ENCODE measurements around the gene BRK1.

- TF ChIP-seq NFIC (IDR thresholded peaks at IDR 0.05; ENCODE audit: borderline replicate concordance), result no peak
- no peak for TF ChIP-seq CTCF (IDR thresholded peaks at IDR 0.05)
- TF ChIP-seq, protein P1, sequence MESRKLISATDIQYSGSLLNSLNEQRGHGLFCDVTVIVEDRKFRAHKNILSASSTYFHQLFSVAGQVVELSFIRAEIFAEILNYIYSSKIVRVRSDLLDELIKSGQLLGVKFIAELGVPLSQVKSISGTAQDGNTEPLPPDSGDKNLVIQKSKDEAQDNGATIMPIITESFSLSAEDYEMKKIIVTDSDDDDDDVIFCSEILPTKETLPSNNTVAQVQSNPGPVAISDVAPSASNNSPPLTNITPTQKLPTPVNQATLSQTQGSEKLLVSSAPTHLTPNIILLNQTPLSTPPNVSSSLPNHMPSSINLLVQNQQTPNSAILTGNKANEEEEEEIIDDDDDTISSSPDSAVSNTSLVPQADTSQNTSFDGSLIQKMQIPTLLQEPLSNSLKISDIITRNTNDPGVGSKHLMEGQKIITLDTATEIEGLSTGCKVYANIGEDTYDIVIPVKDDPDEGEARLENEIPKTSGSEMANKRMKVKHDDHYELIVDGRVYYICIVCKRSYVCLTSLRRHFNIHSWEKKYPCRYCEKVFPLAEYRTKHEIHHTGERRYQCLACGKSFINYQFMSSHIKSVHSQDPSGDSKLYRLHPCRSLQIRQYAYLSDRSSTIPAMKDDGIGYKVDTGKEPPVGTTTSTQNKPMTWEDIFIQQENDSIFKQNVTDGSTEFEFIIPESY (IDR thresholded peaks at IDR 0.05; ENCODE audit: borderline replicate concordance, low read depth), result no peak
- TF ChIP-seq SIN3A (IDR thresholded peaks at IDR 0.05; ENCODE audit: borderline replicate concordance, low read depth, low read length), result no peak
- TF ChIP-seq, protein P2, sequence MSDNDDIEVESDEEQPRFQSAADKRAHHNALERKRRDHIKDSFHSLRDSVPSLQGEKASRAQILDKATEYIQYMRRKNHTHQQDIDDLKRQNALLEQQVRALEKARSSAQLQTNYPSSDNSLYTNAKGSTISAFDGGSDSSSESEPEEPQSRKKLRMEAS (IDR thresholded peaks at IDR 0.05; ENCODE audit: low read depth), result no peak
- TF ChIP-seq POLR2AphosphoS5 (IDR thresholded peaks at IDR 0.05; ENCODE audit: low read depth, low read length), result no peak
- no peak for TF ChIP-seq TEAD4 (IDR thresholded peaks at IDR 0.05; ENCODE audit: borderline replicate concordance, insufficient read depth)
- TF ChIP-seq, protein P3, sequence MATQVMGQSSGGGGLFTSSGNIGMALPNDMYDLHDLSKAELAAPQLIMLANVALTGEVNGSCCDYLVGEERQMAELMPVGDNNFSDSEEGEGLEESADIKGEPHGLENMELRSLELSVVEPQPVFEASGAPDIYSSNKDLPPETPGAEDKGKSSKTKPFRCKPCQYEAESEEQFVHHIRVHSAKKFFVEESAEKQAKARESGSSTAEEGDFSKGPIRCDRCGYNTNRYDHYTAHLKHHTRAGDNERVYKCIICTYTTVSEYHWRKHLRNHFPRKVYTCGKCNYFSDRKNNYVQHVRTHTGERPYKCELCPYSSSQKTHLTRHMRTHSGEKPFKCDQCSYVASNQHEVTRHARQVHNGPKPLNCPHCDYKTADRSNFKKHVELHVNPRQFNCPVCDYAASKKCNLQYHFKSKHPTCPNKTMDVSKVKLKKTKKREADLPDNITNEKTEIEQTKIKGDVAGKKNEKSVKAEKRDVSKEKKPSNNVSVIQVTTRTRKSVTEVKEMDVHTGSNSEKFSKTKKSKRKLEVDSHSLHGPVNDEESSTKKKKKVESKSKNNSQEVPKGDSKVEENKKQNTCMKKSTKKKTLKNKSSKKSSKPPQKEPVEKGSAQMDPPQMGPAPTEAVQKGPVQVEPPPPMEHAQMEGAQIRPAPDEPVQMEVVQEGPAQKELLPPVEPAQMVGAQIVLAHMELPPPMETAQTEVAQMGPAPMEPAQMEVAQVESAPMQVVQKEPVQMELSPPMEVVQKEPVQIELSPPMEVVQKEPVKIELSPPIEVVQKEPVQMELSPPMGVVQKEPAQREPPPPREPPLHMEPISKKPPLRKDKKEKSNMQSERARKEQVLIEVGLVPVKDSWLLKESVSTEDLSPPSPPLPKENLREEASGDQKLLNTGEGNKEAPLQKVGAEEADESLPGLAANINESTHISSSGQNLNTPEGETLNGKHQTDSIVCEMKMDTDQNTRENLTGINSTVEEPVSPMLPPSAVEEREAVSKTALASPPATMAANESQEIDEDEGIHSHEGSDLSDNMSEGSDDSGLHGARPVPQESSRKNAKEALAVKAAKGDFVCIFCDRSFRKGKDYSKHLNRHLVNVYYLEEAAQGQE (IDR thresholded peaks at IDR 0.05; ENCODE audit: low read depth, low read length), result no peak
Measured at GRCh38 chr3:10154335-10155122, 39.1 kb downstream of the BRK1 start.
